K562 treated with DMSO at 1 percent for 48 hours (cell line): ENCODE data around the gene CAPN9. TPM values are rescaled to one million over a fixed set of nuclear protein-coding genes. Genes with fewer than 3 reads are reported as not detected.

Source experiments
- total RNA-seq: library from RNA; unstranded; fragments of 300-600 nt; gene quantifications from 2 replicates; pipeline ENCODE4 v1.2.3, GENCODE V29; 2022; ENCODE audit warnings: low replicate concordance; ENCODE audit errors: extremely low read depth

Gene CAPN9, protein sequence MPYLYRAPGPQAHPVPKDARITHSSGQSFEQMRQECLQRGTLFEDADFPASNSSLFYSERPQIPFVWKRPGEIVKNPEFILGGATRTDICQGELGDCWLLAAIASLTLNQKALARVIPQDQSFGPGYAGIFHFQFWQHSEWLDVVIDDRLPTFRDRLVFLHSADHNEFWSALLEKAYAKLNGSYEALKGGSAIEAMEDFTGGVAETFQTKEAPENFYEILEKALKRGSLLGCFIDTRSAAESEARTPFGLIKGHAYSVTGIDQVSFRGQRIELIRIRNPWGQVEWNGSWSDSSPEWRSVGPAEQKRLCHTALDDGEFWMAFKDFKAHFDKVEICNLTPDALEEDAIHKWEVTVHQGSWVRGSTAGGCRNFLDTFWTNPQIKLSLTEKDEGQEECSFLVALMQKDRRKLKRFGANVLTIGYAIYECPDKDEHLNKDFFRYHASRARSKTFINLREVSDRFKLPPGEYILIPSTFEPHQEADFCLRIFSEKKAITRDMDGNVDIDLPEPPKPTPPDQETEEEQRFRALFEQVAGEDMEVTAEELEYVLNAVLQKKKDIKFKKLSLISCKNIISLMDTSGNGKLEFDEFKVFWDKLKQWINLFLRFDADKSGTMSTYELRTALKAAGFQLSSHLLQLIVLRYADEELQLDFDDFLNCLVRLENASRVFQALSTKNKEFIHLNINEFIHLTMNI
- total RNA-seq = not detected in 2 replicates

DNA sequence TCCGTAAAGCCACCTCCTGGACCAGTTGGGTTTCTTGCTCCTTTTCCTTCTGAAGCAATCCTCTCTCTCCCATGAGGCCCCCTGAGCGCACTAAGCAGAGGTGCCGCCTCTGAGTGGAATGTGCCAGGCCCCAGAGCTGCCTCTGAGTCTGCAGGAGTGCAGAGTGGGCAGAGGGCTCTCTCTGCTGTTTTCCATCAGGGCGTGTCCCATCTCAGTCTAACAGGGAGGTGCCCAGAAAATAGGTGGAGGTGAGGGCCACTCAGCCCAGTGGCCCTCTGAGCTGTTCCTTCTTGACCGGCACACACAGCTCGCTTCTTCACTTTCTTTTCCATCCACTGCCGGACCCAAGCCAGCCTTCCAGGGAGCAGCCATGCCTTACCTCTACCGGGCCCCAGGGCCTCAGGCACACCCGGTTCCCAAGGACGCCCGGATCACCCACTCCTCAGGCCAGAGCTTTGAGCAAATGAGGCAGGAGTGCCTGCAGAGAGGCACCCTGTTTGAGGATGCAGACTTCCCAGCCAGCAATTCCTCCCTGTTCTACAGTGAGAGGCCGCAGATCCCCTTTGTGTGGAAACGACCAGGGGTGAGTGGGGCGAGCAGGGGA, at the start of gene CAPN9:
Gene CAPN9, plus strand, starts transcription at position 262 of the 604 bp plus-strand sequence. Its CDS starts 109 bp downstream, at position 371.

GRCh38 chr1:230713915-230714764, 33.0 kb upstream of the CAPN9 start, which contains the start of gene AGT:
AGT (minus strand) TSS chr1:230714122; CDS start chr1:230710823, 3,299 bp downstream.

Other genes starting within 250 kb of the CAPN9 start
- not detected in 2 replicates for gene COG2, start 104.9 kb upstream of the CAPN9 start, total RNA-seq
- gene AGT, start 33.3 kb upstream of the CAPN9 start, total RNA-seq = not detected in 2 replicates
- gene C1orf198, start 121.1 kb downstream of the CAPN9 start, total RNA-seq = not detected in 2 replicates
- not detected in 2 replicates for gene TTC13, start 231.5 kb downstream of the CAPN9 start, total RNA-seq
- not detected in 2 replicates for gene ARV1, start 231.7 kb downstream of the CAPN9 start, total RNA-seq